ENCODE results near the gene AGFG1.
"Not testable (repeated sequence)": the region's sequence is repeated elsewhere in the genome, so short reads cannot be mapped to it uniquely, and the experiment has no call there.

The AGFG1 gene

GRCh38 chr2:227595797-227596196 lies 123.8 kb downstream of the AGFG1 start:
- Mint-ChIP-seq H3K4me3 (no peak overlapping the region), H3K27me3 (peaks cover 53 to 62% of the 10 kb centered on the region in 2 donors), H3K36me3 (ENCODE audit: insufficient read depth) (no peaks in the 10 kb centered on the region), H3K4me1 (ENCODE audit: low read depth in 2 of 2) (no peaks in the 10 kb centered on the region), H3K9me3 (no peaks in the 10 kb centered on the region), H3K27ac (no peak overlapping the region)
- ATAC-seq (replicated peaks): no peak
- no peak for DNase-seq

GRCh38 chr2:227597036-227597435 lies 125.1 kb downstream of the AGFG1 start:
- Mint-ChIP-seq H3K27ac (no peak overlapping the region), H3K4me3 (no peak overlapping the region), H3K4me1 (ENCODE audit: low read depth in 2 of 2) (no peaks in the 10 kb centered on the region), H3K27me3 (peaks cover 49 to 67% of the 10 kb centered on the region in 2 donors), H3K36me3 (ENCODE audit: insufficient read depth) (no peaks in the 10 kb centered on the region), H3K9me3 (no peaks in the 10 kb centered on the region)
- ATAC-seq (replicated peaks): no peak
- no peak for DNase-seq

DNA sequence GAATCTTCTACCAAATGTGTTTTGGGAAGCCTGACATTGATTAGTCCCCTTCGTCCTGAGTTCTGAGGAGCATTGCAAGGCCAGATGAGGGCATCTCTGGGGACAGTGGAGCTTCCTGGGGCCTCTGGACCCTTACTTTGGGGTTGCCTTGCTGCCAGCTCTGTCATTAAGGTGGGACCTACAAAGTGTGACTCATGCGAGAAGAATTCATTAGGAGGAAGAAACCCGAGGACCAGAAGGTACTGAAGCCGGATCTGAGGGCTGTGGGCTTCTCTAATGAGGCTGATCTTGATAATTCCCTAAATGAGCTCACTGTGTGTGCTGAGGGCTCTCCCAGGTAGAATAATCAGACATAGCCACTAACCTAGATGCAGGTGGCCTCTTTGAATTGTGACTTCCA lies 126.0 kb downstream of the AGFG1 start:
- peaks cover 45 to 70% of the 10 kb centered on the region in 2 donors for H3K27me3 Mint-ChIP-seq
- H3K4me1 Mint-ChIP-seq (ENCODE audit: low read depth in 2 of 2): no peaks in the 10 kb centered on the region
- H3K36me3 Mint-ChIP-seq (ENCODE audit: insufficient read depth): no peaks in the 10 kb centered on the region
- DNase-seq (no peak), ATAC-seq (replicated peaks) (no peak)
- no peak overlapping the region for H3K4me3 Mint-ChIP-seq
- no peaks in the 10 kb centered on the region for H3K9me3 Mint-ChIP-seq
- H3K27ac Mint-ChIP-seq: no peak overlapping the region

- H3K4me3 Mint-ChIP-seq; H3K9me3 Mint-ChIP-seq; H3K27ac Mint-ChIP-seq; H3K36me3 Mint-ChIP-seq (ENCODE audit: insufficient read depth); DNase-seq; H3K4me1 Mint-ChIP-seq (ENCODE audit: low read depth in 2 of 2); ATAC-seq (replicated peaks): not testable (repeated sequence)
- H3K27me3 Mint-ChIP-seq: peaks cover 41 to 70% of the 10 kb centered on the region in 2 donors
These were observed 127.0 kb downstream of the AGFG1 start, which contains the start of gene SCYGR2 for GRCh38 chr2:227598835-227599503. TSS of gene SCYGR2 (plus strand) at chr2:227598893. CDS start at chr2:227598893, 0 bp downstream.

- Mint-ChIP-seq H3K27me3 (peaks cover 39 to 66% of the 10 kb centered on the region in 2 donors), H3K4me3 (no peak overlapping the region), H3K9me3 (no peaks in the 10 kb centered on the region), H3K4me1 (ENCODE audit: low read depth in 2 of 2) (no peaks in the 10 kb centered on the region), H3K27ac (peak overlapping the region in 1 of 2 donors; percentile 7), H3K36me3 (ENCODE audit: insufficient read depth) (no peaks in the 10 kb centered on the region)
- ATAC-seq (replicated peaks): no peak
- no peak for DNase-seq
These were observed 130.4 kb downstream of the AGFG1 start for GRCh38 chr2:227602358-227602757.

DNA sequence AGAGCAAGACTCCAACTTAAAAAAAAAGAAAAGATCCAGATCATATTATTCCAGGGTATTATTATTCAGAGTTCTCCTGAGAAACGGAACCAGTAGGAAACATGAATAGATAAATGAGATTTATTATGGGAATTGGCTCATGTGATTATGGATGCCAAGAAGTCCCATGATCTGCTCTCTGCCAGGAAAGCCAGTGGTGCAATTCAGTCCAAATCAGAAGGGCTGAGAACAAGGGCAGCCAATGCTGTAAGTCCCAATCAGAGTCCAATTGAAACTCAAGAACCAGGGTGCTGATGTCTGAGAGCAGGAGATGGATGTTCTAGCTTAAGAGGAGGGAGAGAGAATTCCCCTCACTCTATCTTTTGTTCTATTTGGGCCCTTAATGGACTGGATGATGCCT lies 134.5 kb downstream of the AGFG1 start:
- H3K4me1 Mint-ChIP-seq (ENCODE audit: low read depth in 2 of 2): peaks cover 6 to 11% of the 10 kb centered on the region in 2 donors
- DNase-seq: no peak
- ATAC-seq (replicated peaks): no peak
- H3K27ac Mint-ChIP-seq: no peak overlapping the region
- H3K9me3 Mint-ChIP-seq: no peaks in the 10 kb centered on the region
- peaks cover 33 to 51% of the 10 kb centered on the region in 2 donors for H3K27me3 Mint-ChIP-seq
- no peak overlapping the region for H3K4me3 Mint-ChIP-seq
- H3K36me3 Mint-ChIP-seq (ENCODE audit: insufficient read depth): no peaks in the 10 kb centered on the region

DNA sequence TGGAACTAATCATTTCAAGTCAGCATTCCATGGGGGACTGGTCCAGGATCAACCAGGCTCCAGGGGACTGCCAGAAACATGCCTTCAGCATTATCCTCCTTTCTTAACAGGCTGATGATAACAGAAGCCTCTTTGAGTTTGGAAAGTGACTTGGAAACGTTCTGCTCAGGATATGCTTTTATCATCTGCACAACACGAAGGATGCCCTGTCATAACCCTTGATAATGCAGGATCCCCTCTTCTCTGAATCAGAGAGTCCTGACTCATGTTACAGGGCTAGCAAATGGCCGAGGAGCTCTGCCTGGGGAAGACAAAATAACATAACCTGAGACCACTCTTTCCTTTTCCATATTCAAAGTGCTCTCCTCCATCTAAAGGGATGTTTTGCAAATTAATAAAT lies 136.0 kb downstream of the AGFG1 start:
- DNase-seq: no peak
- Mint-ChIP-seq H3K4me3 (no peak overlapping the region), H3K9me3 (no peaks in the 10 kb centered on the region), H3K36me3 (ENCODE audit: insufficient read depth) (no peaks in the 10 kb centered on the region), H3K27ac (peak overlapping the region in 1 of 2 donors; percentile 29), H3K4me1 (ENCODE audit: low read depth in 2 of 2) (peaks cover 6 to 11% of the 10 kb centered on the region in 2 donors), H3K27me3 (peaks cover 43 to 51% of the 10 kb centered on the region in 2 donors)
- ATAC-seq (replicated peaks): no peak

GRCh38 chr2:227608561-227609338 lies 136.8 kb downstream of the AGFG1 start:
- peaks cover 6 to 11% of the 10 kb centered on the region in 2 donors for H3K4me1 Mint-ChIP-seq (ENCODE audit: low read depth in 2 of 2)
- peak; percentile 31 for ATAC-seq (replicated peaks)
- no peaks in the 10 kb centered on the region for H3K9me3 Mint-ChIP-seq
- no peak overlapping the region for H3K4me3 Mint-ChIP-seq
- no peak for DNase-seq
- H3K27ac Mint-ChIP-seq: peak overlapping the region in 1 of 2 donors; percentile 29
- H3K27me3 Mint-ChIP-seq: peaks cover 48 to 51% of the 10 kb centered on the region in 2 donors
- H3K36me3 Mint-ChIP-seq (ENCODE audit: insufficient read depth): no peaks in the 10 kb centered on the region

DNA sequence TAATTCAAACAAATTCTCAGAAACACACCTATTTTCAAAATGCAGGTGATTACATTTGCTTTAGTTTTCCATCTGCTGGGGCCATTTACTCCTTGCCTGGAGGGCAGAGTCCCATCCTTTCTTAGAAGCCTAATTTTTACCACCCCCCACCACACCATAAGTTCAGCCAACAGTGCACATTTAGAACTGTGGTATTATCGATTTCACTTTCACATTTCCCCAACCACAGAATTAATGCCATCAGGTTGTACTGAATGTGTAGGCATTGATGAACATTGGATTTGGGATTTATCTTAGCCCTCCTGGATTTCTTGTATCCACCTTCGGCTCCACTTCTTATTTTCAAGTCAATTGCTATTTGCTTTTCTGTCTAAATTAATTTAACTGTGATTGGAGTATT lies 138.2 kb downstream of the AGFG1 start:
- H3K27me3 Mint-ChIP-seq: peaks cover 35 to 41% of the 10 kb centered on the region in 2 donors
- H3K27ac Mint-ChIP-seq: no peak overlapping the region
- H3K4me1 Mint-ChIP-seq (ENCODE audit: low read depth in 2 of 2): peaks cover 6 to 11% of the 10 kb centered on the region in 2 donors
- no peaks in the 10 kb centered on the region for H3K36me3 Mint-ChIP-seq (ENCODE audit: insufficient read depth)
- no peak for ATAC-seq (replicated peaks)
- no peak overlapping the region for H3K4me3 Mint-ChIP-seq
- DNase-seq: no peak
- no peaks in the 10 kb centered on the region for H3K9me3 Mint-ChIP-seq

Data from effector memory CD8-positive, alpha-beta T cell (primary cell).